Activated CD4-positive, alpha-beta T cell treated with anti-CD3 and anti-CD28 coated beads, Interleukin-2, amount 50 U/mL, for 24 hours (primary cell): ENCODE results near the gene UBE3D.
"Not testable (repeated sequence)": the region's sequence is repeated elsewhere in the genome, so short reads cannot be mapped to it uniquely, and the experiment has no call there.

Experiments
- DNase-seq, 2 donors: peaks; one replicate each; pipeline ENCODE4 v3.0.0-alpha.2; 2020; ENCODE audit warnings: low read depth in 1 of 2, low spot score in 1 of 2

UBE3D gene

DNA sequence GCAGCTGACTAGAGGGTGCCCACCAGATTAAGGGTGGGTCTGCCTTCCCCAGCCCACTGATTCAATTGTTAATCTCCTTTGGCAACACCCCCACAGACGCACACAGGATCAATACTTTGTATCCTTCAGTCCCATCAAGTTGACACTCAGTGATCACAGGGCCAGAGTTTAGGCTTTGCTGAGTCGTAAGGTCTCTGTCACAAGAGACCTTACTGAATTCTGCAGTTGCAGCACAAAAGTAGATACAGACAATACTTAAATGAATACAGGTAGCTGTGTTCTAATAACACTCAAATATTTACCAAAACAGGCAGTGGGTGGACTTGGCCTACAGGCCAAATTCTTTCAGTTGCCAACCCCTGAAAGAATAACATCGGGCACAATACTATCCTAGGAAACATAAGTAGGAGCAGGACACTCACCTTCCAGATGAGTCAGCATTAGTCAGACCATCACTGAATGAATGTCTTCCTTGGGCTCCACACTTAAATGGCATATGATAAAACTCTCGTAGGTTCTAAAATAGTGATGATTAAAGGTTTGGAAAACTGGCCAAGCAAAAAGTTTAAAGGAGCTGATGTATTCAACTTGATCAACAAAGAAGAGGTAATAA, 190.0 kb downstream of the UBE3D start:
- DNase-seq, result no peak

DNA sequence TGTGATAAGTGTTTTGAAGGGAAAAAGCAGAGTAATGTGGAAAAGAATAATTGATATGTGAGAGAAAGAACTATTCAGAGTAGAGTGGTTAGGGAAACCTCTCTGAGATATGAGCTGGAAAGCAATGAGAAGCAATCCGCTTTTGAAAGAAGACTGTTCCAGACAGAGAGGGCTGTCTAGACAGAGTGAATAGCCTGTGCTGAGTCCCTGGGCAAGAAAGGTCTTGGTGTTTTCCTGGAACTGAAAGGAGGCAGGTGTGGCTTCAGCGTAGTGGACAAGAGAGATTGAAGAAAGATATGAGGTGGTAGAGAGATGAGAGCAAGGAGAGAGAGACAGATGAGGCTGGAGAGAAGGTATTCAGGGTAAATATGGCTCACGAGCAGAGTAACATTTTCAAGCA, 190.8 kb downstream of the UBE3D start:
- DNase-seq, result no peak

DNA sequence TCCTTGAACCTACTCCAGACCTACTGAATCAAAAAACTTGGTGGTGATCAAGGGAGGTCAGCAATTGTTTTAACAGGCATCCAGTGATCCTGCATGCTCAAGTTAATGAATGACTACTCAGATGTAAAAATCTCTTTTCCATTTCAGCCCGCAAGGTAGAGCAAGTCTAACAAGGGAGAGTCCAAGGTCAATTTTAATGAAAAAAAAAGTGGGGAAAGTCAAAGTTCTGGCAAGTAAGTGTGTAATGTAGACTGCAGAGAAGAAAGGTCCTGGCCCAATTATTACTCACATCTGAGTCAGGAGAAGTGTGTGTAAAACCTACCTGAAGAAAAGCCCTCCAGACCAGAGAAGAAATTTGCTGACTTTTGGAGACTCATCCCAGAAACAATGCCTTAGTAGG, 193.5 kb downstream of the UBE3D start:
- DNase-seq, result no peak

DNA sequence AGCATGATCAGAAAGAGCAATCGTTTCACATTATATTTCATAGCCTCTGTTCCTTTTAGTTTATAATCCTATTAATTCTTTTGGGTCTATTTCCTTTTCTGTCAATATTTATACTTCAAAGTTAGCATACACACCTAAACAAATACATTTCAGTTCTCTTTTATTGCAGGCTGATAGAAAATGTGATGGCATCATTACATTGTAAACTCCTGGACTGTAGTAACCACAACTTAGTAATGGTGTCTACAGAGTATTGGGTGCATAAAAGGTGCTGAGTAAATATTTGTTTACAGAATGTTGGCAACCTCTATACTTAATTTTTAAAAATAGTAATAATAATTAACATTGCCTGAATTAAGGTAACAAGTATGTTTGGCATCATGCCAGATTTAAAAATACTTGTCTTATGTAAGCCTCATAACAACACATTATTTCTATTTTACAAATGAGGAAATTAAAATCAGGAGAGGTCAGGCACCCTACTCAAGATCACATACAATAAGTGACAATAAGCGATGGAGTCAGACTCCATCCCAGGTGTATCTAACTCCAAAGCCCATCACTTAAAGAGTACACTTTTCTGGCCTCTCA, 195.0 kb downstream of the UBE3D start:
- no peak for DNase-seq

- DNase-seq, result no peak
Observed at GRCh38 chr6:82869493-82869892, 196.1 kb downstream of the UBE3D start.

DNA sequence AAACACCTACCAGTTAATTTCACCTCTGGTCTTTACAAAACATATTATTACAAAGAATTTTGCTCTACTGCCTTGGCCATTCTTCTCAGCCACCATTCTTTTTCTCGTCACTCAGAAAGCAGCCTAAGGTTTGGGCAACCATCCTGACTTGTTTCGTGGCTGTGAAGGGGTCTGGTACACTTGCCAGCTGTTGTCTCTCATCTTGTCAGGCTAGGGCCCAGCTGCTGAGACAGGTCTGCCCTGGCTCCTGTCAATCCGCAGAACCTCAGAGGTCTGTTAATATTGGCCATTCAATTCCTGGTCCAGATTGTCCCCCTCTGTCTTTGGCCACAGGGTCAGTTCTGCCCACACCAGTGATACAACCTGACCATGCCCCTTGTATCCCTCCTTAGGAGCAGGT, 197.7 kb downstream of the UBE3D start:
- no peak for DNase-seq

GRCh38 chr6:82866446-82866845, 199.2 kb downstream of the UBE3D start:
- no peak for DNase-seq

- DNase-seq, result no peak
Observed at GRCh38 chr6:82865461-82865860, 200.2 kb downstream of the UBE3D start.

GRCh38 chr6:82863781-82864180, 201.9 kb downstream of the UBE3D start:
- DNase-seq, result no peak

- no peak for DNase-seq
Observed at GRCh38 chr6:82862543-82862942, 203.1 kb downstream of the UBE3D start.

GRCh38 chr6:82861121-82861520, 204.5 kb downstream of the UBE3D start:
- no peak for DNase-seq

DNA sequence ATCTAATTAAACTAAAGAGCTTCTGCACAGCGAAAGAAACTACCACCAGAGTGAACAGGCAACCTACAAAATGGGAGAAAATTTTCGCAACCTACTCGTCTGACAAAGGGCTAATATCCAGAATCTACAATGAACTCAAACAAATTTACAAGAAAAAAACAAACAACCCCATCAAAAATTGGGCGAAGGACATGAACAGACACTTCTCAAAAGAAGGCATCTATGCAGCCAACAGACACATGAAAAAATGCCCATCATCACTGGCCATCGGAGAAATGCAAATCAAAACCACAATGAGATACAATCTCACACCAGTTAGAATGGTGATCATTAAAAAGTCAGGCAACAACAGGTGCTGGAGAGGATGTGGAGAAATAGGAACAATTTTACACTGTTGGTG, 209.6 kb downstream of the UBE3D start:
- DNase-seq, result not testable (repeated sequence)

DNA sequence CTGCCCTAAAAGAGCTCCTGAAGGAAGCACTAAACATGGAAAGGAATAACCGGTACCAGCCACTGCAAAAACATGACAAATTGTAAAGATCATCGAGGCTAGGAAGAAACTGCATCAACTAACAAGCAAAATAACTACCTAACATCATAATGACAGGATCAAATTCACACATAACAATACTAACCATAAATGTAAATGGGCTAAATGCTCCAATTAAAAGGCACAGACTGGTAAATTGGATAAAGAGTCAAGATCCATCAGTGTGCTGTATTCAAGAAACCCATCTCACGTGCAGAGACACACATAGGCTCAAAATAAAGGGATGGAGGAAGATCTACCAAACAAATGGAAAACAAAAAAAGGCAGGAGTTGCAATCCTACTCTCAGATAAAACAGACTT, 212.7 kb downstream of the UBE3D start:
- not testable (repeated sequence) for DNase-seq

- DNase-seq, result no peak
Observed at GRCh38 chr6:82843291-82843885, 222.3 kb downstream of the UBE3D start.

GRCh38 chr6:82842721-82843120, 222.9 kb downstream of the UBE3D start:
- DNase-seq, result no peak
